Mesenchymal stem cell (in vitro differentiated cells and primary cell): ENCODE data around the gene GPR50. TPM values are rescaled to one million over a fixed set of nuclear protein-coding genes. Genes with fewer than 3 reads are reported as not detected.

Experiments used
- small RNA-seq: library from polyadenylated mRNA; stranded (forward); fragments of <200 nt; extraction: miRNeasy Mini kit (QIAGEN cat#:217004); gene quantifications from one replicate; pipeline ENCODE3, GENCODE V24; 2013; ENCODE audit warnings: low read depth

GPR50 gene

Small RNAs within 50 kb of the gene (small RNA-seq; reads per million reads assigned to genes)
- gene MIR4330: not detected
